GM10248 (cell line): ENCODE results near the gene ARL6.

Experiments
- CTCF ChIA-PET: fragments of 300-600 bp; sonication (Branson Sonifier 250); formaldehyde crosslinking; extraction: SDS; loops from one replicate; lab custom pipeline; 2021; ENCODE audit warnings: antibody characterized with exemption; lab: Yijun Ruan, JAX
- POLR2A ChIA-PET: fragments of 350-650 bp; sonication (Branson Sonifier 250); formaldehyde crosslinking; extraction: SDS; loops from one replicate; lab custom pipeline; 2020; ENCODE audit warnings: antibody characterized with exemption; lab: Yijun Ruan, JAX
- DNase-seq: peaks from one replicate; pipeline ENCODE4 v3.0.0; 2012; ENCODE audit errors: extremely low spot score
- TF ChIP-seq, protein P1 (sequence below): IDR thresholded peaks from 2 replicates; pipeline ENCODE4 v1.5.1; 2012; ENCODE audit warnings: mild to moderate bottlenecking, low read depth; ENCODE audit errors: extremely low read depth, missing control alignments, control extremely low read depth

ARL6 gene

DNA sequence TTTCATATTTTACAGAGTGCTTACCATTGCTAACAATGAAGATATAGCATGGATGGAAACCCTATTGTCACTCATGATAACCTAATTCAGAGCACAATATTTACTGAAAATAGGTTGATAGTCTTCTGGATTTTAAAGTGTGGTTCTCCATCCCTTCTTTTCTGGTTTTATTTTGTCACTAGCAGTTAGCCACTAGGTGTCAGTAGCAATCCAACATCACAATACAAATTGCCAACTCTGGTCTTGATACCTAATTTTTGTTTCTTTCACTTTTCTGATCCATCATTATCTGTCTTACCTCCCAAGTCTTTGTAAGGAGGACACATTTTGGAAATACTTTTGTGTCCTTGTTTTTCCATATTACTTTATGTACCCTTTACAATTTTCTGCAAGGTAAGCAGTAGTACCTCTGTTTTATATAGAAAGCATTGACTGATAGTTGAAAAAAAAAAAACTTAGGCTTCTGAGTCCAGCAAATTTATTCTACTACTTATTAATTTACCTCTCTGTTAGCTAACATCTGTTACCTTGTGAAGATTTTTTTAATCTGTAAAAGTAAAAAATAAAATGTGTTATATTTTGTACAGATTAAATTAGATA, 29.0 kb downstream of the ARL6 start:
- ChIA-PET CTCF (interaction anchor here (0.6 to 4.5 kb wide), 7 partner anchors 20 to 378 kb away, joined by 3 to 102 read pairs (median 3); no protein-coding TSS in a partner anchor), POLR2A (no interaction called here)
- TF ChIP-seq, protein P1, sequence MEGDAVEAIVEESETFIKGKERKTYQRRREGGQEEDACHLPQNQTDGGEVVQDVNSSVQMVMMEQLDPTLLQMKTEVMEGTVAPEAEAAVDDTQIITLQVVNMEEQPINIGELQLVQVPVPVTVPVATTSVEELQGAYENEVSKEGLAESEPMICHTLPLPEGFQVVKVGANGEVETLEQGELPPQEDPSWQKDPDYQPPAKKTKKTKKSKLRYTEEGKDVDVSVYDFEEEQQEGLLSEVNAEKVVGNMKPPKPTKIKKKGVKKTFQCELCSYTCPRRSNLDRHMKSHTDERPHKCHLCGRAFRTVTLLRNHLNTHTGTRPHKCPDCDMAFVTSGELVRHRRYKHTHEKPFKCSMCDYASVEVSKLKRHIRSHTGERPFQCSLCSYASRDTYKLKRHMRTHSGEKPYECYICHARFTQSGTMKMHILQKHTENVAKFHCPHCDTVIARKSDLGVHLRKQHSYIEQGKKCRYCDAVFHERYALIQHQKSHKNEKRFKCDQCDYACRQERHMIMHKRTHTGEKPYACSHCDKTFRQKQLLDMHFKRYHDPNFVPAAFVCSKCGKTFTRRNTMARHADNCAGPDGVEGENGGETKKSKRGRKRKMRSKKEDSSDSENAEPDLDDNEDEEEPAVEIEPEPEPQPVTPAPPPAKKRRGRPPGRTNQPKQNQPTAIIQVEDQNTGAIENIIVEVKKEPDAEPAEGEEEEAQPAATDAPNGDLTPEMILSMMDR = peak; percentile 76
- DNase-seq = peak; percentile 18

DNA sequence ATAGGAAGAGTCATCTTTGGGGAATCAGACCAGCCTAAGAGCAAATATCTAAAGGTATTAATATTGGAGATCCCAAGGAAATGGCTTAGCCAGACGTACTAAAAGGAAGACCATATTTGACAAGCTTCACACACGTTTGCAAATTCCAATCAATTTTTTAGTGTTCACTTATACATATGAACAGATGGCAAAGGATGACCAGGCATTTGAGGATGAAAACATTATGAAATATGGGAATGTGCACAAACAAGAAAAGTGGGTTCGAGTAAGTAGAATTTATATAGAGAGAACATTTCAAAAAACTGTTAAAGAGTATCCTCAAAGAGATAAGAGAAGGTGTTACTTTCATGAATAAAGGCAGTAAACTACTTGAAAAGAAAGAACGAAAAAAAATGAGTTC, 31.4 kb downstream of the ARL6 start:
- TF ChIP-seq, protein P1 = no peak
- POLR2A ChIA-PET = no interaction called here
- CTCF ChIA-PET = interaction anchor here (1.5 to 4.5 kb wide), 3 partner anchors 8 to 228 kb away, joined by 4 to 102 read pairs (median 9); no protein-coding TSS in a partner anchor
- no peak for DNase-seq

DNA sequence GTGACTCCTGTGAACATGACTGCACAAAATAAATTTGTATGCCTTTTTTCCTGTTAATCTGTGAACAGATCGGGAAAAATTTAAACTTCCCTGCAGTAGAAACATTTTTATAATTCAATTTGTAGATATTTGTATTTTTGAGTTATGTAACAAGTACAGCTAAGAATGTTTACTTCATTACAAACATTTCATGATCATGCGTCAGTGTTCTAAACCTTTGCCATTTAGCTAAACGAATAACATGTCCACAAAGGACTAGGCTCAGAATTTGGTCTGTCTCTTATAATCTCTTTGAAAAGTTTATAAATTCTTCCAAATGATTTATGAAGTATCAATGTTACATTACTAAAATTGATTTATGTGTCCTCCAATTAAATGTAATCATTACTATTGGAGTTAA, 39.9 kb downstream of the ARL6 start:
- TF ChIP-seq, protein P1 = no peak
- ChIA-PET POLR2A (no interaction called here), CTCF (interaction anchor here (1.0 to 1.9 kb wide), 4 partner anchors 12 to 219 kb away, joined by 3 to 9 read pairs (median 4); no protein-coding TSS in a partner anchor)
- DNase-seq = no peak

DNA sequence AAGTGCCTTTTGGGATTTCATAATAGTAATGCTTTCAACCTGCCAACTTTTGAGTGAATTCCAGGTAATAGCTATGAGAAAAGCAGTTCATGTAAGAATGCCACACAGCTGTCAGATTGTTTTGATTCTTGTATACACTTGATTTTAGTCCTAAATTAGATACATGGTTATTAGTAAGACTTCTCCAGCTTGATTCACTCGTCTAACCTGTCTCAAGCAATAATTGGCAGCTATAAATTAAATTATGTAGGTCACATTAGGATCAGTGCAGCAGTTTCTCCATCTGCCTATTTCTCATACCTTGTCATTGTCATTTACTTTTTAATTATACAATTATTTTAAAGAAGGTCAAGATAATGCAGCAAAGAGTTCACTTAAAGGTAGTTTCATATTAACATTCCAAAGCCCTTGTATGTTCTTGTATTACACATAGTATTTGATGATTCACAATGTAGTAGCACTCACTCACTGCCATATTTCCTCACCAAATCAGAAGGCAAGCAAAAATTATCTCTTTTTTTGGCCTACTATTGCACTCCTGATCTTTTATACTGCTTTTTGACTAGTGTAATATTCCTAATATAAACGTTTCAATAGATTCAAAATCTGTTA, 46.3 kb downstream of the ARL6 start:
- TF ChIP-seq, protein P1 = no peak
- CTCF ChIA-PET = interaction anchor here (1.0 to 2.7 kb wide), 3 partner anchors 11 to 143 kb away, joined by 3 to 12 read pairs (median 4); partner anchors contain the start of gene CRYBG3
- DNase-seq = no peak
- POLR2A ChIA-PET = no interaction called here

DNA sequence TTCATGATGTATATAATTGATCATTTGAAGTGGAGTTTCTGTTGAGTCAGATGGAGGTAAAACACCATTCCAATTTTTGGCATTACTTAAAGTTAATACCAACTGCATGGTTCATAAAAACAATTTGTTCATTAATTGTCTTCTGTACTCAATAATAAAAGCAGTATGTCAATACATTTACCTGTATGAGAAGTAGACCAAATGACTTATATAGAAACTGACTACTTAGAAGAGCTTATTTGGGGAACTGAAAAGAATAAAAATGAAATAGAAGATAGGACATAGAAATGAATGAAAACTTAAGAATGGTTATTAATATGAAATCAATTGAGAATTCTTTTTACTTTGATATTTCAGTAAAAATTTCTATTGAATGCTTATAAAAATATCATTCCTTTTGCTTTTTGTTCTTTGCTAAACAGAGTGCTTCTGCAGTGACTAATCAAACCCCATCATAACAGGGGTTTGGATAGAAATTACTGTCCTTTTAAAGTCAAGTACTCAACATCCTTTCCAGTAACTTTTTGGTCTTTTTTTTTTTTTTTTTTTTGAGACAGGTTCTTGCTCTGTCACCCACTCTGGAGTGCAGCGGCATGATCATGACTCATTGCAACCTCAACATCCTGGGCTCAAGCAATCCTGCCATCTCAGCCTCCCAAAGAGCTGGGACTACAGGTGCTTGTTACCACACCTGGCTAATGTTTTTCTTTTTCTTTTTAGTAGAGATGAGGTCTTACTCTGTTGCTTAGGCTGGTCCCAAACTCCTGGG, 50.8 kb downstream of the ARL6 start:
- CTCF ChIA-PET = interaction anchor here (3.4 kb wide), 1 partner anchor 209 kb away, joined by 11 read pairs; no protein-coding TSS in a partner anchor

More for the DNA sequence above, 50.8 kb downstream of the ARL6 start:
- POLR2A ChIA-PET = no interaction called here
- no peak for DNase-seq
- TF ChIP-seq, protein P1 = no peak
